ENCODE results near the gene HNMT.

GRCh38 chr2:138030459-138030858 lies 66.2 kb downstream of the HNMT start:
- TF ChIP-seq POLR2A (IDR thresholded peaks at IDR 0.05) (no peak), CTCF (IDR thresholded peaks at IDR 0.05) (no peak)

Measured in ovary (tissue), 3 donors.